Measurements from ENCODE around the gene TAS2R1. TPM values are rescaled to one million over a fixed set of nuclear protein-coding genes. Genes with fewer than 3 reads are reported as not detected.

Gene TAS2R1
- polyA plus RNA-seq, 4 donors: 0.05 to 0.21 TPM; not detected in 2

DNA sequence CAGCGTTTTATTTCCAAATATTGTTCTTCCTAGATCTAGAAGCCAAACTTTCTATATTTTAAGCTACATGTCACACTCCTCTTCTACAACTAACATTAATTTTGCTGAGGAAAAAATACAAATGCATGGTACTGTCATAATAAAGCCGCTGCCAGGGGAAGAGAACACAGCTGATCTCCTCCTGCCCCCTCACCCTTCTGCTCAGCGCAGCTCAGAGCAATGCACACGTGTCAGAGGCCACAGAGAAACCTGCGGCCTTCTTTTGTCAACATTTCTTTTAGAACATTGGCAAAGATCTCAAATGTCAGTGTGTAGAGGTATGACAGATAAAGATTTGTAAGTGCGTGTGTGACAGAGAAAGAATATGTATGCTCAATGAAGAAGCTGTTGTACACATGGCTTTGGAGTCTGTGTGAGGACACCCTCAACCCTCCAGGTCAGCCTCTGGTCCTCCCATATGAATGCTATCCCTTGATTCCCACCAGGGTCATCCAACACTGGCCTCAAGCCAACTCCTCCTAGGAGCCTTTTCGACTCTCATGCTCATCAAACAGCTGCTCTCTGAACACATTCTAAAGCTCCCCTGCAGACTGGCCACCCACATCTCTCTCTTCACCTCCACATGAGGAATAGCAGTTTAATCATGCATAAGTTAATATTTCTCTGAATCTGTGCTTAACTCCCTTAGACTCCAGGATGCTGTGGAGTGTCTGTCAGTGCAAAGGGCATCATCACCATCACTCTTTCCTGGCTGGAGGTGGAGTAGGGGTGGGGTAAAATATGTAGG is 40.9 kb downstream of the TAS2R1 start:
- DNase-seq (ENCODE audit: low read depth in 4 of 4, low spot score in 3 of 4): no peak

DNA sequence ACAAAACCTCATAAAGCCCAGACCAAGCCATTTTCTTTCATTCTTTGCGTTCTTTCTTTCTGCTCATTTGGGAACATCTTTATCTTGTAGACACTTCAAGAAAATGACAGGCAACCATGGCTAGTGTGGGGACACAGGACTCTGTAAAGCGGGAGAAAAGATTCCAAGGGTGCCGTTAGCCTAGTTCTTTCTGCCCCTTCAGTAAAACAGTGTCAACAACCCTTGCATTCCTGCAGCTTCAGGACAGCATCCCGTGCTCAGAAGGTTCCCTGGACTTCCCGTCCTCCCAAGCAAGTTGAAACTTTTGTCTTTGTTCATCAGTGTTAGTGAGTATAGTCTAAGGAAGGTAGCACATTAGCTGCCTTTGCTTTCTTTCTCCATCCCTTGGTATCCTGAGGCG is 41.9 kb downstream of the TAS2R1 start:
- DNase-seq (ENCODE audit: low read depth in 4 of 4, low spot score in 3 of 4): no peak

DNA sequence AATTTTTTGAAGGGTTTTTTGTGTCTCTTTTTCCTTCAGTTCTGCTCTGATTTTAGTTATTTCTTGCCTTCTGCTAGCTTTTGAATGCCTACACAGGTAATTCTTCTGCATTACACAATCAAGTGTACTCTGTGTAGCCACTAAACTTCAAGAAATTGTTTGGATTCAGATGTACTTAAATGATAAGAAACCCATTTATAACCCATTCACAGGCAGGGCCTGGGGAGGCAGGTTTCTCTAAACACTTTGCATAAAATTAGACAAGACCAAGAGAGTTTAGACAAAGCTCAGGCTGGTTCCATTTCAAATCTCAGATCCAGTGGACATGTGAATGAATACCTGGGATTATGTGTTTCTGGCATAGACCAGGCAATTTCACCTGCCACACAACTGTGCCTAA is 43.0 kb downstream of the TAS2R1 start:
- no peak for DNase-seq (ENCODE audit: low read depth in 4 of 4, low spot score in 3 of 4)

DNA sequence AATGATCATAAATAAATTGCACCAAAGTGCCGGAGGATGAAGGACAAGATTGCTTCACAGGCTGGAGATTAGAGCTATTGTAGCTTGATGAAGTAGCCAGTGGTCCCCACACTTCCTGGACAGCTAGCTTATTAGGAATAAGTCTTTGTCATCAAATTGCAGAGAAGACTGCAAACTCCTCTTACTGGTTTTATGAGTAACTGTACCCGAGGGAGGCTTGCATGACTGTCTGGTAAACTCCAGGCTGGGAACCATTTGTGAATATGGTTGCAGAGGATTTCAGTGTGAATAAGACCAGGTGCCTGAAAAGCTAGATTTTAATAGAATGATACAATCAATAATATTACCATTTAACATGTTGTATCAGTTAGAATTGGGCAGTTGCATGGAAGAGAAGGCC is 47.7 kb downstream of the TAS2R1 start:
- no peak for DNase-seq (ENCODE audit: low read depth in 4 of 4, low spot score in 3 of 4)

Other genes with a start within 250 kb of the TAS2R1 start
- 10 to 100 TPM; 35.9 to 42.6 (median 41.2) TPM for gene SEMA5A, start 84.3 kb downstream of the TAS2R1 start, polyA plus RNA-seq (ENCODE audit: insufficient read length in 4 of 4)